Activated naive CD4-positive, alpha-beta T cell treated with anti-CD3 and anti-CD28 coated beads, Interleukin-2, amount 50 U/mL, for 72 hours (primary cell): ENCODE results near the gene PRDX2. TPM values are rescaled to one million over a fixed set of nuclear protein-coding genes. Genes with fewer than 3 reads are reported as not detected.
A peak's percentile ranks its signal among the peaks of the same experiment; 100 is the strongest.

Source experiments
- ATAC-seq, 2 donors: fragments of 150-1000 bp; cut with Tn5 transposase; 2 replicates each; pipeline ENCODE4 v1.10.0; 2021; ENCODE audit warnings: mild to moderate bottlenecking in 2 of 2, moderate library complexity in 2 of 2
- DNase-seq, 2 donors: peaks; one replicate each; pipeline ENCODE4 v3.0.0; 2021 to 2022; ENCODE audit warnings: low spot score in 2 of 2
- H3K27ac Mint-ChIP-seq, 2 donors: one replicate each; pipeline ENCODE4 v1.8.0; 2022; ENCODE audit warnings: mild to moderate bottlenecking in 2 of 2, mixed read lengths in 2 of 2
- H3K36me3 Mint-ChIP-seq, 2 donors: one replicate each; pipeline ENCODE4 v1.8.0; 2022; ENCODE audit warnings: mixed read lengths in 2 of 2
- H3K9me3 Mint-ChIP-seq, 2 donors: one replicate each; pipeline ENCODE4 v1.8.0; 2022; ENCODE audit warnings: mixed read lengths in 2 of 2
- total RNA-seq, 2 donors: library from RNA; stranded (reverse); gene quantifications; one replicate each; pipeline ENCODE4 v1.2.3, GENCODE V29; 2022

Gene PRDX2
- total RNA-seq, 2 donors from 2014 or later = 317 to 357 TPM

- ATAC-seq (no peak), DNase-seq (no peak)
- H3K36me3 Mint-ChIP-seq = no peaks in the 10 kb centered on the region
- no peaks in the 10 kb centered on the region for H3K9me3 Mint-ChIP-seq
- H3K27ac Mint-ChIP-seq = no peak overlapping the region
Measured at GRCh38 chr19:12754465-12755196, 47.0 kb downstream of the PRDX2 start.

GRCh38 chr19:12752056-12752781 lies 49.4 kb downstream of the PRDX2 start:
- DNase-seq = no peak
- Mint-ChIP-seq H3K27ac (no peak overlapping the region), H3K9me3 (peaks cover 6 to 11% of the 10 kb centered on the region in 2 donors), H3K36me3 (peaks cover 13 to 14% of the 10 kb centered on the region in 2 donors)
- ATAC-seq = no peak

- DNase-seq (no peak), ATAC-seq (no peak)
- Mint-ChIP-seq H3K27ac (peak within 1 kb of the TSS in 1 of 2 donors; percentile 6), H3K36me3 (peaks cover 15 to 19% of the 10 kb centered on the region in 2 donors), H3K9me3 (peaks cover 6 to 11% of the 10 kb centered on the region in 2 donors)
Measured at GRCh38 chr19:12751635-12752034, 50.0 kb downstream of the PRDX2 start, which contains the start of gene BEST2. Gene BEST2 (plus strand): TSS chr19:12751791. CDS start chr19:12752593, 802 bp downstream.

DNA sequence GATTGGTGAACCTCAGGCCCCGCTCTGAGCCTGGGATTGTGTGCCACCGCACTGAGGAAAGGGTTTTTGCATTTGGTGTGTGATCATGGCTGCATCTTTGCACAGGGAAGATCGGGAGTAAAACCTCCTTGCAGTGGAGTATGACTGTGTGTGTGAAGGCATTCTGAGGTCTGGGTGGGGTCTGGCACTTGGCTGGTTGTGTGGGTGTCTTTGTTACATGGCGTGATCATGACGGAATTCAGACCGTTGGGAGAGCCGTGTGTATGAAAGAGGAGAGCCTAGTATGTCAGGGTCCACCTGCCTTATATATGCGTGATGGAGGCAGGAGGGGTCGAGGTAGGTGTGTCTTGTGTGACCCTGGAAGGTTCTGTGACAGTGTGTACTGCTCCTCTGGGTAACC lies 50.7 kb downstream of the PRDX2 start:
- peak overlapping the region in 1 of 2 donors; percentile 6 for H3K27ac Mint-ChIP-seq
- peaks cover 21 to 27% of the 10 kb centered on the region in 2 donors for H3K36me3 Mint-ChIP-seq
- DNase-seq = no peak
- no peak for ATAC-seq
- H3K9me3 Mint-ChIP-seq = peaks cover 6 to 11% of the 10 kb centered on the region in 2 donors

DNA sequence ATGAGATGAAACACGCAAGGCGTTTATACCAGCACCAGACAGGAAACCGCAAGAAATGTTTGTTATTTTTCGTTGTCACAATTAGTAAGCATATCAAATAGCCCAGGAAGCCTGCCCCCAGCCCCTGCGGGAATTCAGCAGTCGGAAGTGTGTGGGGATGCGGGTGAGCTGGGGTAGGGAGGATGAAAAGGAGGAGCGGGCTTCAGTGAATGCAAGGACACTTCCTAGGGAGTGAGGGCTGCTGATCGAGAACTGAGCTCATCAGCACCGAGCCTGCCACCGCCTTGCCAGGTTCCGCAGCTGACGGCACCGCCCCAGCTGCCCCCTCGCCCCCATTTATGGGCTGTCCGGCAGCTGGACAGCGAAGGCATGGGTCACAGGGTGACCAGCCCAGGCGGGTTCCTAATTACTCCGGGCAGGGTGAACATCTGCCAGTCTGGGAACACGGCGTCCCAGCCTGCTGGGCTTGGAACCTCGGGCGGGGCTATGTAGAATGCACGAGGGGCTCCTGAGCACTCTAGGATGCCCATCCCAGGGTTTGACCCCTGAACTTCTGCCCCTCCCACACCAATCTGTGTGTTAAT lies 51.6 kb downstream of the PRDX2 start:
- Mint-ChIP-seq H3K27ac (peak overlapping the region in 1 of 2 donors; percentile 19), H3K9me3 (peaks cover 6 to 11% of the 10 kb centered on the region in 2 donors), H3K36me3 (peaks cover 21 to 30% of the 10 kb centered on the region in 2 donors)
- ATAC-seq (peak in 1 of 2 donors; percentile 14), DNase-seq (no peak)

- ATAC-seq (no peak), DNase-seq (no peak)
- Mint-ChIP-seq H3K27ac (no peak overlapping the region), H3K9me3 (peaks cover 6 to 11% of the 10 kb centered on the region in 2 donors), H3K36me3 (peaks cover 21 to 30% of the 10 kb centered on the region in 2 donors)
Measured at GRCh38 chr19:12748489-12748888, 53.1 kb downstream of the PRDX2 start.

Other genes with a start within 250 kb of the PRDX2 start
- gene ZNF490, start 191.0 kb downstream of the PRDX2 start, total RNA-seq = 1 to 10 TPM; 5.2 to 8.4 TPM
- gene ZNF791, start 190.9 kb downstream of the PRDX2 start, total RNA-seq = 10 to 100 TPM; 14.7 to 16.7 TPM
- gene MAN2B1, start 135.1 kb downstream of the PRDX2 start, total RNA-seq = 100 to 1,000 TPM; 136 to 174 TPM
- 10 to 100 TPM; 14.9 to 21.8 TPM for gene WDR83, start 135.0 kb downstream of the PRDX2 start, total RNA-seq
- gene DHPS, start 119.9 kb downstream of the PRDX2 start, total RNA-seq = 100 to 1,000 TPM; 148 to 193 TPM
- not detected for gene GNG14, start 113.8 kb downstream of the PRDX2 start, total RNA-seq
- gene FBXW9, start 105.2 kb downstream of the PRDX2 start, total RNA-seq = 1 to 10 TPM; 7.1 to 9.5 TPM
- 100 to 1,000 TPM in 1 of 2 donors, 10 to 100 TPM in 1; 89.6 to 100 TPM for gene TNPO2, start 77.9 kb downstream of the PRDX2 start, total RNA-seq
- 100 to 1,000 TPM; 122 to 167 TPM for gene TRIR, start 67.1 kb downstream of the PRDX2 start, total RNA-seq
- 10 to 100 TPM; 46.4 to 56.9 TPM for gene GET3, start 64.3 kb downstream of the PRDX2 start, total RNA-seq
- not detected for gene BEST2, start 50.0 kb downstream of the PRDX2 start, total RNA-seq
- 10 to 100 TPM; 37.9 to 41.5 TPM for gene HOOK2, start 26.2 kb downstream of the PRDX2 start, total RNA-seq
- gene JUNB, start 10.3 kb downstream of the PRDX2 start, total RNA-seq = 100 to 1,000 TPM; 400 to 402 TPM
- gene THSD8, start 269 bp upstream of the PRDX2 start, total RNA-seq = 10 to 100 TPM; 39.4 to 42.7 TPM
- gene RNASEH2A, start 4.8 kb upstream of the PRDX2 start, total RNA-seq = 10 to 100 TPM; 37.0 to 41.4 TPM
- gene RTBDN, start 32.8 kb upstream of the PRDX2 start, total RNA-seq = not detected
- 1 to 10 TPM in 1 of 2 donors, under 1 TPM in 1; 0.77 to 4.6 TPM for gene MAST1, start 36.7 kb upstream of the PRDX2 start, total RNA-seq
- gene DNASE2, start 79.6 kb upstream of the PRDX2 start, total RNA-seq = 10 to 100 TPM; 26.0 to 31.6 TPM
- gene KLF1, start 85.4 kb upstream of the PRDX2 start, total RNA-seq = under 1 TPM; 0.46 to 0.54 TPM
- 10 to 100 TPM; 41.8 to 48.9 TPM for gene GCDH, start 89.4 kb upstream of the PRDX2 start, total RNA-seq
- 1 to 10 TPM; 2.2 to 4.8 TPM for gene SYCE2, start 117.5 kb upstream of the PRDX2 start, total RNA-seq
- 100 to 1,000 TPM in 1 of 2 donors, 10 to 100 TPM in 1; 89.2 to 116 TPM for gene FARSA, start 131.9 kb upstream of the PRDX2 start, total RNA-seq
- gene CALR, start 136.8 kb upstream of the PRDX2 start, total RNA-seq = 100 to 1,000 TPM; 505 to 624 TPM
- gene RAD23A, start 144.1 kb upstream of the PRDX2 start, total RNA-seq = 100 to 1,000 TPM; 146 to 207 TPM
- 10 to 100 TPM in 1 of 2 donors, 1 to 10 TPM in 1; 7.7 to 26.7 TPM for gene GADD45GIP1, start 155.4 kb upstream of the PRDX2 start, total RNA-seq
- gene DAND5, start 167.8 kb upstream of the PRDX2 start, total RNA-seq = 1 to 10 TPM in 1 of 2 donors, under 1 TPM in 1; 0.31 to 1.3 TPM
- gene NFIX, start 193.7 kb upstream of the PRDX2 start, total RNA-seq = 1 to 10 TPM; 1.8 to 5.4 TPM